Superior temporal gyrus (tissue), 1 donor: ENCODE measurements around the gene AATK.

Experiments used
- DNase-seq: peaks from one replicate; pipeline ENCODE4 v3.0.0-alpha.2; 2016; ENCODE audit errors: extremely low spot score

AATK gene

GRCh38 chr17:81143200-81143527 lies 22.9 kb downstream of the AATK start:
- no peak for DNase-seq

DNA sequence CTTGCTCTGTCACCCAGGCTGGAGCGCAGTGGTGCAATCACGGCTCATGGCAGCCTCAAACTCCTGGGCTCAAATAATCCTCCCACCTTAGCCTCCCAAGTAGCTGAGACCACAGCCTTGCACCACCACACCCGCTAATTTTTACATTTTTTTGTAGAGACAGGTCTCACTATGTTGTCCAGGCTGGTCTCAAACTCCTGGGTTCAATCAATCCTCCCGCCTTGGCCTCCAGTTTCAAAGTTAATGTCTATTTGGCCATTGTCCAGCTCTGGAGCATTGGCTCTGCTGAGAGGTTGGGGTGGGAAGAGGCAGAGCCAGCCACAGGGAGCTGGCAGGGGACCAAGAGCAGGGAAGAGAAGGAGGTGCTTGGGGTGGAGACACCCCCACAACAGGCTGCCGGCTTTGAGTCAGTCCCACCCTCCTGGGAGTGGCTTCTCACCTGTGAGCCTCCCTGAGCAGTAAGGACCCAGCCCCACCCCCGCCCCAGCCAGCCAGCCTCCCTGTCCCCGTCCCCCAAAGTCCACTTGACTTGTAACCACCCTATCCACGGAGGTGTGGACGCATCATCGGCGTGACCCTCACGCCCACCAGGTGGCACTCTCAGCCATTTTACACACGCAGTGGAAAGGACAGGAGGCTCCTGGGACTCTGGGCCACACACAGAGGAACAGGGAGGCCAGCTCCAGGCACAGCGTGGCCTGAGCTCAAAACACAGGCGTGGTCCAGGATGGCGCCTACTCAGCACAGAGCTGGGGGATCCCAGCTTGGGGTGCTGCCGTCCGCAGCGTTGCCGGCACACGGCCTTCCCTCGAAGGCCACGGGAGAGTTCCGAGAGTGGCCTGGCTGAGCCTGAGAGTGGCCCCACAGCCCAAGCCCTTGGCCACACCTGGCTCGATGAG lies 23.5 kb downstream of the AATK start:
- peak; percentile 92 for DNase-seq

GRCh38 chr17:81140695-81141094 lies 25.3 kb downstream of the AATK start:
- no peak for DNase-seq

GRCh38 chr17:81140018-81140417 lies 26.0 kb downstream of the AATK start:
- DNase-seq, result peak; percentile 9

GRCh38 chr17:81139428-81139827 lies 26.6 kb downstream of the AATK start:
- no peak for DNase-seq

GRCh38 chr17:81138500-81138899 lies 27.5 kb downstream of the AATK start:
- DNase-seq, result no peak

GRCh38 chr17:81138083-81138482 lies 27.9 kb downstream of the AATK start:
- DNase-seq, result no peak

DNA sequence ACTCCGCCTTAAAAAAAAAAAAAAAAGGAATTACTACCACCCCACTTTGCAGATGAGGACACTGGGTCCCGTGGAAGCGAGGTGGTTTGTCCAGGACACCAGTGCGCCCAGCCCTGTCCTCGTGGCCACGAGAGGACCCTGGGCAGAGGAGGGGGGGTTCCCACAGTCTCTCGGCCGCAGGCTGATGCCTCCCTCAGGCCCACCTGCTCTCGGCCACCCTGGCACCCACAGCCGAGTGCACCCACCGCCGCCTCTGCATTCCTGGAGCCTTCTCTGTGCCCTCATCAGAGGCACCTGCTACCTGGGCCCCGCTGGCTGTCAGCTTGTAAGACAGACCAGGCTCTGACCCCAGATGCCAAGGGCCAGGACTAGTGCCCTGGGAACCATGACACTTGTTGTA lies 28.8 kb downstream of the AATK start:
- no peak for DNase-seq

- no peak for DNase-seq
These were observed 29.7 kb downstream of the AATK start for GRCh38 chr17:81136366-81136765.

DNA sequence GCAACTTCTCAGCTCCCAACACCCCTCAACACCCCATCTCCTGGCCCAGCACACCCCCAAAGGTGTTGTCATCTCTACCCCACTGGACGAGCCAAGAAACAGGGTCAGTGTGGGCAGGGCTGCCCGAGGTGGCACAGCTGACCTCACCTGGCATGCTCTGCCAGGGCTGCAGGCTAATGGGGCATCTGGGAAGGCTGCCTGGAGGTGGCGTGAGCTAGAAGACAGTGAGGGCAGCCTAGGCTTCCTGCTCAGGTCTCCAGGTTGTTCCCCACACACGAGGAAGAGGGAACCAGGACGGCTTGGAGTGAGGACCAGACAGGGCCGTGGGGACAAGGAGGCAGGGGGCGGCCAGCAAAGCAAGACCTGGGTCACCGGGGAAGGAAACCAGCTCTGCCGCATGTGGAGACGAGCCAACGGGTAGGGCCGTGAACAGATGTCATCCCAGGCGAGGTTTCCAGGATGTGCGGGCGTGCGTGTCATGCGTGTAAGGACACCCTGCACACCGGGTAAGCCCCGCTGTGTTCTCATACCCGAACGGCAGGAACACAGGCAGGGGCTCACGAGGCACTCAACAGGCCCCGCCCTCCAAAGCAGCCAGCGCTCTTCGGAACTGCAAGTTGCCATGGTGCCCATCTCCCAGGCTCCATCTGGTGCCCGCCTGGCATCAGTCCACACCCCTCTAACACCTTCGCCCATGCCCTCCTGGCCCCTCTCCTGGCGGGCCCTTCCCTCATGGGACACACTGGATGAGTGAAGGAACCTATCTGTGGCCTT lies 30.3 kb downstream of the AATK start:
- DNase-seq, result peak; percentile 59

GRCh38 chr17:81134064-81134781 lies 31.8 kb downstream of the AATK start:
- no peak for DNase-seq

GRCh38 chr17:81132770-81133723 lies 33.0 kb downstream of the AATK start:
- peak; percentile 10 for DNase-seq

- peak; percentile 11 for DNase-seq
These were observed 33.9 kb downstream of the AATK start for GRCh38 chr17:81132197-81132540.

- DNase-seq, result no peak
These were observed 34.4 kb downstream of the AATK start for GRCh38 chr17:81131486-81132196.

GRCh38 chr17:81130385-81131361 lies 35.3 kb downstream of the AATK start:
- DNase-seq, result peak; percentile 83

DNA sequence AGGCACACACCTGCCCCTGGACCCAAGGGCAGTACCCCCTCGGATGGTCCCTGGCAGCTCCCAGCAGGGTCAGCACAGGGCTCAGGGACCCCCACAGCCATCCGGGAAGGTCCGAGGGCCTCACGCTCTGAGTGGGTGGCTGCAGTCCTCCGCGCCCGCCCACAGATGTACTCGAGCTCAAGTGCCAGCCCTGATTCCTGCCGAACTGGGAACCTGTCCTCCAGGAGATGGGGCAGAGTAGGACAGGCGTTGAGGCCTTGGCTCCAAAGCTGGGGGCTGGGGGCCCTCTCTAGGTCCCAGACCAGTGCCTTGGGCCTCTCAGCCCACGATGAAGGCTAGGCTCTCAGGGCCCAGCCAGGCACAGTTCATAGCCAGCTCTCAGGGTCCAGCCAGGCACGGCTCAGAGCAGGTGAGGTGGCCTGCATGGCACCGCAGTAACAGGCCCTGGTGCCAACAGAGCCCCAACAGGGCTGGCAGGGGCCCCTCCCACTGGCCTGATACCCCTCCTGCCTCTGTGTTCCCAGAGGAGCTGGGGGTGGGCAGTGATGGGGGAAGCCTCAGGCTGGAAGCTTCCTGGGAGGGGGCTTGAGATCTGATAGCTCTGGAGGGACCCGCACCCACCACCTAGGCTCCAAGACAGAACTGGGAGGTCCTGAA lies 36.2 kb downstream of the AATK start:
- peak; percentile 27 for DNase-seq

DNA sequence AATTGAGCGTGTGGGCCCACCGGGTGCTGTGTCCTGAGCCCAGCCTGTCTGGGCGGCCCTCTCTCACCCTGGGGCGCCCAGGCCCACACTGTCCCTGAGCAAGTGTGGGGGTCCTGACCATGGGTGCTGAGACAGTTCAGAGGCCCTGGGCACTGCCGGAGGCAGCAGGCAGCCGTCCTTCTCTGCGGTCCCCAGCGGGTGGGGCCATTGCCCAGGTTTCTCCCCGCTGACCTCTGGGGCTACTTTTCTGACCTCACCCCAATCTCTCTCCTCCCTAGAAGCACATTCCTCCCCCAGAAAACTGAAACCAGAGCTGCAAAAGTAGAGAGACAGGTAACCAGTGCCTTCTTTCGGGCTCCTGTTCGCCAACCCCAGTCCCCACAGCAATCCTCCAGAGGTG lies 36.7 kb downstream of the AATK start:
- DNase-seq, result peak; percentile 62

DNA sequence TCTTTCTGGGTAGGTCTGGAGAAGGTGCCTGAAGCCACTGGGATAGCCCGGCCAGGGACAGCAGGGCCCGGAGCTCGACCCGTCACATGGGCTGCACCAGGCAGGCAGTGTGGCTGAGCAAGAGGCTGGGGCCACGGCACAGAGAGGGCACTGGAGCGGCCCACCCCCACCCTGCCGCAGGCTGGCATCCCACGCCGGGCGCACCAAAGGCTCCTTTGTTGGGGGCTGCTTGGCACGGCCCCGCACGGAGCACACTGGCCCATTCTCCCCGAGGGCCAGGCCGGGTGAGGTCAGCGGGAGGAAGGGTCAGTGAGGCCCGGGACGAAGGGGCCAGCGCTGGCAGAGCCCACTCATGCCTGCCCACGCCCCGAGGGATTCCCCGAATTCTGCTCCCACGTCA lies 37.2 kb downstream of the AATK start:
- DNase-seq, result peak; percentile 92

DNA sequence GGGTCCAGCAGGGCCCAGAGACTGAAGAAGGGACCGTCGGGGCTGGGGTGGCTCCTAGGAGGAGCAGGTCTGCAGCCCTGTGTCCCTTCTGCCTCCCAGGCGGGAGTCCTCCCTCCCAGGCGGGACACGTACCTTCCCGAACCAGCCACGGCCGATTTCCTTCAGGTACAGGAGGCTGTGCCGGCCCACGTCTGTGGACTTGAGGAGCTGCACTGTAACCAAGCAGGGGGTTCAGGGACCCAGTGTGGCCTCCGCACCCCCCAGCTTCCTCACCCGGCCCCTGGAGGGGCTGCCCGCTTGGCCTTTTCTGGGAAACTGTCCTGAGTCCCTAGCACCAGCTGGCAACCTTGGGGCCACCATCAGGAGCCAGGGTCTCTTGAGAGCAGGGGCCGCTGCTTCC lies 37.7 kb downstream of the AATK start:
- no peak for DNase-seq
